AG10803 (cell line): ENCODE data around the gene CRY1.
"Not testable (repeated sequence)": the region's sequence is repeated elsewhere in the genome, so short reads cannot be mapped to it uniquely, and the experiment has no call there.

Experiments
- DNase-seq: peaks from one replicate; pipeline ENCODE4 v3.0.0; 2010; ENCODE audit warnings: low read depth
- H3K4me3 ChIP-seq: 2 replicates; pipeline ENCODE4 v1.5.1; 2011; ENCODE audit warnings: mild to moderate bottlenecking, low read length, control low read depth
- TF ChIP-seq, protein P1 (sequence below): conservative IDR thresholded peaks from 2 replicates; pipeline ENCODE4 v1.5.1; 2011; ENCODE audit warnings: mild to moderate bottlenecking, low read length, control low read depth, inconsistent platforms

Gene CRY1

GRCh38 chr12:107011519-107011918, 81.8 kb downstream of the CRY1 start:
- TF ChIP-seq, protein P1, sequence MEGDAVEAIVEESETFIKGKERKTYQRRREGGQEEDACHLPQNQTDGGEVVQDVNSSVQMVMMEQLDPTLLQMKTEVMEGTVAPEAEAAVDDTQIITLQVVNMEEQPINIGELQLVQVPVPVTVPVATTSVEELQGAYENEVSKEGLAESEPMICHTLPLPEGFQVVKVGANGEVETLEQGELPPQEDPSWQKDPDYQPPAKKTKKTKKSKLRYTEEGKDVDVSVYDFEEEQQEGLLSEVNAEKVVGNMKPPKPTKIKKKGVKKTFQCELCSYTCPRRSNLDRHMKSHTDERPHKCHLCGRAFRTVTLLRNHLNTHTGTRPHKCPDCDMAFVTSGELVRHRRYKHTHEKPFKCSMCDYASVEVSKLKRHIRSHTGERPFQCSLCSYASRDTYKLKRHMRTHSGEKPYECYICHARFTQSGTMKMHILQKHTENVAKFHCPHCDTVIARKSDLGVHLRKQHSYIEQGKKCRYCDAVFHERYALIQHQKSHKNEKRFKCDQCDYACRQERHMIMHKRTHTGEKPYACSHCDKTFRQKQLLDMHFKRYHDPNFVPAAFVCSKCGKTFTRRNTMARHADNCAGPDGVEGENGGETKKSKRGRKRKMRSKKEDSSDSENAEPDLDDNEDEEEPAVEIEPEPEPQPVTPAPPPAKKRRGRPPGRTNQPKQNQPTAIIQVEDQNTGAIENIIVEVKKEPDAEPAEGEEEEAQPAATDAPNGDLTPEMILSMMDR = no peak
- no peak for DNase-seq
- H3K4me3 ChIP-seq = no peak overlapping the region

GRCh38 chr12:107007411-107007810, 85.9 kb downstream of the CRY1 start:
- DNase-seq = no peak
- TF ChIP-seq, protein P1 = no peak
- no peak overlapping the region for H3K4me3 ChIP-seq

- DNase-seq, H3K4me3 ChIP-seq: not testable (repeated sequence)
Measured at GRCh38 chr12:107002665-107003064, 90.7 kb downstream of the CRY1 start.

GRCh38 chr12:106999446-106999845, 93.9 kb downstream of the CRY1 start:
- peak; percentile 54 for DNase-seq
- H3K4me3 ChIP-seq = no peak overlapping the region
- TF ChIP-seq, protein P1 = no peak

- H3K4me3 ChIP-seq = no peak overlapping the region
- TF ChIP-seq, protein P1 = no peak
- no peak for DNase-seq
Measured at GRCh38 chr12:106997916-106998315, 95.4 kb downstream of the CRY1 start.

- not testable (repeated sequence) for DNase-seq, H3K4me3 ChIP-seq
Measured at GRCh38 chr12:106996102-106996501, 97.2 kb downstream of the CRY1 start.

- TF ChIP-seq, protein P1 = no peak
- H3K4me3 ChIP-seq = no peak overlapping the region
- DNase-seq = peak; percentile 79
Measured at GRCh38 chr12:106994579-106995220, 98.6 kb downstream of the CRY1 start.

DNA sequence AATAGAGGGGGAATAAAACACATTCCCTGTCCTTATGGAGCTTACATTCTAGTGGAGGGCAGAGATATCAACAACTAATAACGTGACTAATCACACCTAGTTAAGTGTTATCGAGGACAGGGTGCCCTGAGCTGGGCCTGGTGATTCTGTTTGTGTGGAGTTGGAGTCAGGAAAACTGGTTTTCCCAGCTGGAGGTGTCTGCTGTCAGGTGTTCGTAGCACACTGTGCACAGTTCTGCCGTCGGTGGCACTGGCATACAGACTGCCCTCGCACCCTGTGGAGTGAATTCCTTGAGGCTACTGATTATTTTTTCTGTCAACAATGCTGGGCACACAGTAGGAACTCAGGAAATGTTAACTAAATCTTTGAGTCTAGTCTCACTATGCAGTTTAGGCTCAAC, 105.5 kb downstream of the CRY1 start:
- TF ChIP-seq, protein P1 = no peak
- H3K4me3 ChIP-seq = no peak overlapping the region
- no peak for DNase-seq
